GM18526 (cell line): Measurements from ENCODE around the gene ZBTB25.
A peak's percentile ranks its signal among the peaks of the same experiment; 100 is the strongest.

ENCODE experiments used
- POLR2A ChIP-seq: IDR thresholded peaks from 3 replicates; pipeline ENCODE4 v1.6.1; 2011; ENCODE audit not compliant: insufficient read length; ENCODE audit errors: extremely low read depth

Gene ZBTB25

DNA sequence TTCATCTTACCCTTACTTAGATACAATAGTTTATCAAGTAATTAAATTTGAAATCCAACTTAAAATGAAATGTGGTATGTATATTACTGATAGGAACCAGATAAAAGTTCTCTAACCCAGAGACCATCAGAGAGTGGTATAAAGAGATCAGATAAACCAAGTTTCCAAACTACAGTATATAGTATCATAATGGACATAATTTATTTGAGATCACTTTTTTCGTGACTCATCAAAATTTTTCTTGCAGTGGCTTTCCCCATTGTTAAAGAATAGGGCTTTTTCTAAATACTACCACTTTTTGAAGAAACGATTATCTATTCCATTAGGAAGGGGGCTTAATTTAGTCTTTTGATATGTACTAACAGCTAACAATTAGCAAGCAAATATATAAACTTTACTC lies 21.7 kb upstream of the ZBTB25 start:
- no peak for TF ChIP-seq POLR2A

DNA sequence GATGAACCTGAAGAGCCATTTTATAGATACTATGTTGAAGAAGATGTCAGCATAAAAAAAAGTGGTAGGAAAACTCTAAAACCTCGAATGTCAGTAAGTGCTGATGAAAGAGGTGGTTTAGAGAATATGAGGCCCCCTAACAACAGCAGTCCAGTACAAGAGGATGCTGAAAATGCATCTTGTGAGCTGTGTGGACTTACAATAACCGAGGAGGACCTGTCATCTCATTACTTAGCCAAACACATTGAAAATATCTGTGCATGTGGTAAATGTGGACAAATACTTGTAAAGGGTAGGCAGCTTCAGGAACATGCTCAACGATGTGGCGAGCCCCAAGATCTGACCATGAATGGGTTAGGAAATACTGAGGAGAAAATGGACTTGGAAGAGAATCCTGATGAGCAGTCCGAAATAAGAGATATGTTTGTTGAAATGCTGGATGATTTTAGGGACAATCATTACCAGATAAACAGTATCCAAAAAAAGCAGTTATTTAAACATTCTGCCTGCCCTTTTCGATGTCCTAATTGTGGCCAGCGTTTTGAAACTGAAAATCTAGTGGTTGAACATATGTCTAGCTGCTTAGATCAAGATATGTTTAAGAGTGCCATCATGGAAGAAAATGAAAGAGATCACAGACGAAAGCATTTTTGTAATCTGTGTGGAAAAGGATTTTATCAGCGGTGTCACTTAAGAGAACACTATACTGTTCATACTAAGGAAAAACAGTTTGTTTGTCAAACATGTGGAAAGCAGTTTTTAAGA lies 19.1 kb upstream of the ZBTB25 start:
- TF ChIP-seq POLR2A, result no peak

DNA sequence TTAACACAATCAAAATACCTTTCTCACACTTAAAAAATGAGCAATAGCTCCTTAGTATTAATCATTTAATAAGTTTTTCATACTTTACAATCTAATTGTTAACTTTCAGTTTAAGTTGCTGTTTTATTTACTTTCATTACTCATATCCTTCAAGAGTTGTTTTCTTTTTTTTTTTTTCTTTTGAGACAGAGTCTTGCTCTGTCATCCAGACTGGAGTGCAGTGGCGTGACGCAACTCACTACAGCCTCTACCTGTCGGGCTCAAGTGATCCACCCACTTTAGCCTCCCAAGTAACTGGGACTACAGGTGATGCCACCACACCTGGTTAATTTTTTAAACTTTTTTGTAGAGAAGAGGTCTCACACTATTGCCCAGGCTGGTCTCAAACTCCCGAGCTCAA lies 17.1 kb upstream of the ZBTB25 start:
- TF ChIP-seq POLR2A, result no peak

DNA sequence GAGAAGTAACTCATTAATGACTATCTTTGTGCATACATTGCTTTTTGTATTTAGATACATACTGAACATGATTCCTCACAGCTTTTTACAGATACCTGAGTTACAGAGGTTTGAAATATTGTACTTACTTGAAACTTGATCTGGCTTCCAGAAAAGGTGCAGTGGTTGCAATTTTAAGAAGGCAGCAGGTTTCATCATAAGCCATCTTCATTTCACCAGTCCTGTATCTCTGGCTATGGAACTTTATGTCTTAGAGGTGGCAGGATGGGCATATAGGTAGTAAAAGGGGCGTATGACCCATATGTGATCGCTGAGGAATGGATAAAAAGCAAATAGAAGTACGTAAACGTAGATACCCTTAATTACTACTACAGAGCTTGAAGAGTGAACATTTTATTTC lies 14.6 kb upstream of the ZBTB25 start:
- no peak for TF ChIP-seq POLR2A

DNA sequence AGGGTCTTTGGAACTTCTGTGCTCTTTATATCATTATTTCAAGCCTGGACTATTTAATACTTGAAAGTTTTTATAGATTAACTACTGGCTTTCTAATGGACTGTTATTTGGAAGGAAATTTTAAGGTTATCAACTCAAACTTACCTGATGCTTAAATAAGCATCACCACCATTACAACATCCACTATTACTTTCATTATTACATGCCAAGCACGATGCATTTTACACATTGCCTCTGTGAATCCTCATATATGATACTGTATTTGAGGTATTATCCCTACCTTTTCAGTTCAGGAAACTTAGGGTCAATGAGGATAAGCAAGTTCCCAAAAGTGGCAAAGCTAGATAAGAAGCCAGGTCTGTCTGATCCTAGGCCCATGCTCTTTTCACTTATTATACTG lies 13.3 kb upstream of the ZBTB25 start:
- no peak for TF ChIP-seq POLR2A

DNA sequence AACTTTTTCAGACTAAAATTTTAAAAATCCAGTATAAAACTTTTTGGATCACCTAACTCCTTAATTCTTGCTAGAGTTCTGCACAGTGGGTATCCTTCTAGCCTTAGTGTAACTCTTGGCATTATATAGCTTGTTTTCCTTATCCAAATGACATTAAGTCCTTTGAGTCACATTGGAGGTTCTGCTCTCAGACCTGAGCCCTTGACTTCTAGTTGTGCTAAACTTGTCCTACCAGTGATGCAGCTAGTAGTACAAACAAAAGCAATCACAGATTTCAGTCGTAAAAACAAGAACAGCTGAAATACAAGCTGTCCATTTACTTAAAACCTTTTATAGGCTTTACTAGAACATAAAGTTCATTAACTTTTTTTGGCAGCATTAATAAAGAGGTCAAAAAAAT lies 11.4 kb upstream of the ZBTB25 start:
- TF ChIP-seq POLR2A, result no peak

DNA sequence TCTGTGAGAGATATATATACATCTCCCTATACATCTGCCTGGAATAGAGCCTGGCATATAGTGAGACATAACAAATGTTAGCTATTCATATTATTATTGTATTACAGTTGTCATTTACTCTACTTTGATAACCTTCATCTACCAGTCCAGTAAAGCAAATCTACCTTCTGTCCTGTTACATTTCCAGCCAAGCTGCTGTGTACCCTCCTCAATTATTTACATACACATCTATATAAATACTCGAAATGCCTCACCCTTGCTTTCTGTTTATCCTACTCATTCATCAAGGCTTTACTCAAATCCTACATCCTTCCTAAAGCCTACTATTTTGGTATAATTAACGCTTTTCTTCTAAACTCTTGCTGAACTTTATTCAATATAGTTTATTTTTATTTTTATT lies 9.6 kb upstream of the ZBTB25 start:
- no peak for TF ChIP-seq POLR2A

DNA sequence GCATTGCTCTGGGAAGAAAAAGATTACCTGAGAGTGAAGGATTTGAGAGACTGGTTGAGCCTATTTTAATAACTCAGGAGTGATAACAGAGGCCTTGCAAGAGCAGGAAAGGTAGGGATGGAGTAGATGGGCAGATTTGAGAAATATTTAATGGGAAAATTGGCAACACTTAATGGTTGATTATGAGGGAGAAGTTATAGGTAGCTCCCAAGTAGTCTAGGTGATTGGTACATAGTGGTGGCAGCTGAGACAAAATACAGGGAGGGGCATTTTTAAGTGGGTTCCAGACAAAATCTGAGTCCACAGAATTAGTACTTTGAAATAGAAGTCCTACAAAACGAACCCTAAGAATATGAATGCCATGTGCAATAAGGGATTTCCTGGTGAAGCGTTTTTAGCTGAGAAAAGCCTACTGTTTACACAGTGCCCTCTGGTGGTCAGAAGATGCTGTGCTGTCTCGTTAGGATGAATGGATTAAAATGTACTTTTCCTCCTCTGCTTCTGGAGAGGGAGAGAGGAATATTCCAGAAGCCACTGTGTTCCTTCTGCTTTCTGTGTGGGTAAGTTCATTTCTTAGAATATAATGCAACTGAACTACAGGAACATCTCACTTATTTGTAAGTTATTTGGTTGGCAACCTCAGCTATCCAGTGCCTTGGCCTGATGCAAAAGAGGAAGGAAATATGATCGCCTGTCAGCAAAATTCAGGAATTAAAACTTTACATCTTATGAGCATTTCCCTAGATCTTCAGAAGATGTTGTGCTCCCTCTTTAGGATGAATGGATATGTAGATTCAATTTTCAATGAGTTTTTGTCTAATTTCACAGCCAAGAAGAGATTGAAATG lies 7.4 kb upstream of the ZBTB25 start:
- no peak for TF ChIP-seq POLR2A

DNA sequence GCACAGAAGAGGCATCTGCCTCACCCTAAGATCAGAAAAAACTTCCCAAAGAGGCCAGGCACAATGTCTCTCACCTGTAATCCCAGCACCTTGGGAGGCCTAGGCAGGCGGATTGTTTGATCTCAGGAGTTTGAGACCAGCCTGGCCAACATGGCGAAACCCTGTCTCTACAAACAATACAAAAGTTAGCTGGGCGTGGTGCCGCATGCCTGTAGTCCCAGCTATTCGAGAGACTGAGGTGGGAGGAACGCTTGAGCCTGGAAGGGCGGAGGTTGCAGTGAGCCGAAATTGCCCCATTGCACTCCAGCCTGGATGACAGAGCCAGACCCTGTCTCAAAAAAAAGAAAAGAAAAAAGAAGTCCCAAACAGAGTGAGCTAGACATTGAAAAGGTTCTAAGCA lies 5.4 kb upstream of the ZBTB25 start:
- TF ChIP-seq POLR2A, result no peak

DNA sequence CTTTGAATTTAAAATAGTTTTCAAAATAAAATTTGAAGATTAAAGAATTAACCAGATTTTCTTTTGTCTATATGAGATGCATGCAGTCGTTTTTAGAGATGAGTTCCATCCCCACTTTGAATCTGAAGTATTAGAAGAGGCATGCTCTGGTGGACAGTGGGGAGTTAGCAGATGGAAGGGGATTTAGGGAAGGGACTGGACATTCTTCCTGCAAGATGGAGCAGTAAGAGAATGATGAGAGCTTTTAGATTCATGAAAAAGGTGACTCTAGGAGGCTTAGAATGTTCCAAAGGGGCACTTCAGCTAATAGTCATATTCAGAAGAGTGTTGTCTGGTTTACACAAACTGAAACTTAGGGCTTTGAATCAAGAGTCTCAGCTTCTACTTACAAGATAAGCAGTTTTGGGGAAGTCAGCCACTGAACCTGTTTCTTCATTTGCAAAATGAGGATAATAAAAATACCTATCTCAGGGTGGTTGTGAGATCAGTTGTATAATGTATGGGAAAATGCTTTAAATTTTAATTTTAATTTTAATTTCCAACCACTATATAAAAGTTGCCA lies 4.7 kb upstream of the ZBTB25 start:
- TF ChIP-seq POLR2A, result no peak

DNA sequence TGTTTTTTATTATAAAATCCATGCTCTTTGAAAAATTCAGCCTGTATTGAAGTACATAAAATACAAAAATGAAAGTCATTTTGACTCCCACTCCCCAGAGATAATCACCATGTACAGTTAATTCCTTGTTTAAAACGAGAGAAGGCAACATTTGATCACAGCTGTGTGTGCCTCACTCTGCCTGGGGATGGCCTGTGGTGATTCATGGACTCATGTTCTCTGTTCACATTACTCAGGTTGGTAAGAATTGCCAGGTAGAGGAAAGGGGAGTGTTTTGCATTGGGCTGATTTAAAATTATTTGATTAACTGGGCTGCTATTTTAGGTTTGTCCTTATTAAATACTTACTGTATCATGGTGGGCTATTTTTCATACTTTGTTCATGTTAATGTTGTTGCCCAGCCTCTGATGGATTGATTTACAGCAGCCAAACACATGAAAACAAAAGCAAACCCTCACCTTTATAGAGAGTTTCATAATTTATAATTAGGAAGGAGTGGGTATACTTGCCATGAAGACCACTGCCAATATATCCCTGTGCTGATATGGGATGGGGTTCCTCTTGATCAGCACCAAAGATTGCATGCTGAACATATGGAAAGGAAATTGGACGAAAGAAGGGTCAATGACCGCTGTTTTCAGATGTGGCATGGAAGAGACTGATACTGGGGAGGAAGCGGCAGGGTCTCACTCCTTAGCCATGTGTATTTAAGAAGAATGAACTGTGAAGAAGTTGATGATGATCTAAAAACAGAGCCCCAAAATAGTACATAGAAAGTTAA lies 3.9 kb upstream of the ZBTB25 start:
- no peak for TF ChIP-seq POLR2A

DNA sequence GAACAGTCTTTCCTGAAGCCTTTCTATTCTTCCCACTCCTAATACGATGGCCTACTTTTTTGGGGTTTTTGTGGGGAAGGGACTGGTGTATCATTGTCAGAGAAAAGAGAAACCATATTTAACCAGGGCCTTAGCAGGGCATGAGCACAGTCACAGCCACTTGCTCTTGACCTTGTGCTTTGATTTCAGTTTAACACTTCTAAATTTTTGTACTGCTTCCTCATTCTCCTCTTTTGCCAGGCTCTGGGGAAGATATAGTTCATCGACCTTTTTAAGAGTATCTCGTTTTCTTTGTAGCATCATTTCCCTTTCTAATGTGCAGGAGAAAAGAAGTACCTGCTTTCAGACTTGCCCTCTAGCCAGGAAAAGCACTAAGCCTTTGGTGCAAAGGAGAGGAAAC lies 3.1 kb upstream of the ZBTB25 start:
- no peak for TF ChIP-seq POLR2A

DNA sequence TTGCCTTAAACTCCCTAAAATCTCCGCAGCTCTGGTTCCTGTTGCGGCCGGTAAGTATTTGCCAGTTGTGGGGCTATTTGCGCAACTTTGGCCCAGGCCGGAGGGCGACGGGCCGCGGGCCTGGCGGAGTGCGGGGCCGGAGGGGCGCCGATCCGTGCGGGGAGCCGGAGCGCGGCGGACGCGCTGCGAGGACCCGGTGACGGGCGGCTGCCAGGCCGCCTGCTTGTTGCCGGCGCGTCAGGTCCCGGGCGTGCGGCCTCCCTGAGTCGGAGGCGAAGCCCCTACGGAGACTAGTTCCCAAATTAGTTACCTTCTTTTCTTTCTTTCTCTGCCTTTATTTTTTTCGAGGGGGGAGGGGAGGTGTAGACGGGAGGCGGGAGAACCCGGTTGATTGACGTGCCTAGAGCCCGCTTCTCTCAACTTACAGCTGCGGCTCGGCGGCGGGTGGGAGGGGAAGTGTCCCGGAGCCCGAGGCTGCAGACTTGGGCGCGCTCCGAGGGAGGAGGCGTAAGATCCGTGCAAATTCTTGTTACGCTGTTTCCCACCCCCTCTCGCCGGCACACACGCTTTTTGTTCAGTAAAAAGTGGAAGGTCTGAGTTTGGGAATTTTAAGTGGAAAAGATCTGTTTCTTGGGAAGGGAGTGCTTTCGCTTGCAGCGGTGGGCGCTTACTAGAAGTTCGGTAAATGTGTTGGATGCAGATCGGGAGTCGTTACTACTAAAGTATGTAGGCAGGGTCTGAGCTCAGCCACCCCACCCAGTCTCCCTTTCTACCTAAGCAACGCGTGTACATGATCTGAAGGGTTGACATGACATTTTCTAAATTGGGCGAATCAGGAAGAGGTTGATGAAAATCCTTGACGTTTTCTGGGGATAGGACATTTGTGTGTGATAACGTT lies 1.5 kb upstream of the ZBTB25 start:
- peak; percentile 45 for TF ChIP-seq POLR2A

DNA sequence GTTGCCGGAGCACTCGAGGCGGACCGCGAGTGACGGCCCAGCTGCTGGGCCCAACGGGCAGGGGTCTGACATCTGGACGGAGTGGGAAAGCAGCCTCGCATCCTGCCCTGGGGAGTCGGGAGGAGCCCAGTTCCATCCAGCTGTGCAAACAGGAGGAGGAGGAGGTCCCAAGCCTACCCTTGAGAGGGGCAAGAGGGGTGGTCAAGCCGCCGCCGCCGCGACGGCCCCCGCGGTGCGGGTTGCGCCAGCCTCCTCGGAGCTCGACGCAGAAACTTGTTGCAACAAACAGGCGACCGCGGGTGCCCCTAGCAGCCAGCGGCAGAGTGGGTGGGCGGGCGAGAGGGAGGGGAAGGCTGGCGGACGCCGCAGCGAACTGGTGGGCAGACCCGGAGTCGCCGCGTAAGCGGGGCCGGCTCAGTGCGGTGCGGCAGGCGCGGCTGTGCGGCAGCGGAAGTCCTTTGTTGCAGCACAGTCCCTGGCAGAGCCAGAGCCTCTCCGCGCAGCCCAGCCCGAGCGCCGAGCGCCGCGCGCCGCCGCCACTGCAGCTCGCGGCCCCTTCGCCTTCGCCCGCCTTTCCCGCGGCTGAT lies 765 bp upstream of the ZBTB25 start, which contains the start of gene ZBTB1:
ZBTB1 (plus strand) TSS at position 461 of the 587 bp plus-strand sequence. CDS start 16,735 bp downstream, outside the sequence.
- TF ChIP-seq POLR2A, result peak; percentile 55
